Measurements from ENCODE around the gene CREB3L1. TPM values are rescaled to one million over a fixed set of nuclear protein-coding genes. Genes with fewer than 3 reads are reported as not detected.

CREB3L1 gene
- total RNA-seq, 1 experiment from 2014 or later: 1.1 TPM

- intact Hi-C loops (cut with micrococcal nuclease): no loop called here
- Histone ChIP-seq H3K4me2 (ENCODE audit: low read length) (no peak overlapping the region), H3K9ac (ENCODE audit: low read length) (no peak overlapping the region), H4K20me1 (ENCODE audit: low read length) (no peaks in the 10 kb centered on the region), H3K4me1 (ENCODE audit: insufficient read depth, low read length) (no peaks in the 10 kb centered on the region), H3K9me3 (ENCODE audit: low read length) (no peaks in the 10 kb centered on the region), H3K9me2 (replicated peaks; ENCODE audit: low read length) (no peaks in the 10 kb centered on the region), H3K27ac (ENCODE audit: low read length) (no peak overlapping the region), H3K4me3 (ENCODE audit: low read length) (no peak overlapping the region), H3F3A (ENCODE audit: low read length, unreplicated experiment) (no peaks in the 10 kb centered on the region), H3K36me3 (ENCODE audit: low read depth, low read length) (no peaks in the 10 kb centered on the region), H3K27me3 (ENCODE audit: low read length) (peaks cover 15% of the 10 kb centered on the region), H2AFZ (ENCODE audit: low read length) (no peak overlapping the region), H3K79me2 (ENCODE audit: low read length) (no peaks in the 10 kb centered on the region)
- POLR2A ChIA-PET (ENCODE audit: unreplicated experiment): no interaction called here
- TF ChIP-seq EZH2 (IDR thresholded peaks at IDR 0.05; ENCODE audit: low read length, unreplicated experiment) (no peak), CTCF (conservative IDR thresholded peaks at IDR 0.05; ENCODE audit: low read depth, low read length) (no peak), EZH2phosphoT487 (IDR thresholded peaks at IDR 0.05; ENCODE audit: borderline replicate concordance, low read length) (no peak)
- no peak for DNase-seq
- no TSS peak for BruUV-seq (replicated peaks)
- CTCF ChIA-PET: no interaction called here
- no peak for ATAC-seq
These were observed 53.3 kb downstream of the CREB3L1 start for GRCh38 chr11:46330563-46331281.

GRCh38 chr11:46331282-46331984 lies 54.0 kb downstream of the CREB3L1 start:
- CTCF ChIA-PET: no interaction called here
- Histone ChIP-seq H3K9ac (ENCODE audit: low read length) (no peak overlapping the region), H3K9me3 (ENCODE audit: low read length) (no peaks in the 10 kb centered on the region), H3K79me2 (ENCODE audit: low read length) (no peaks in the 10 kb centered on the region), H2AFZ (ENCODE audit: low read length) (no peak overlapping the region), H3K27ac (ENCODE audit: low read length) (no peak overlapping the region), H3K9me2 (replicated peaks; ENCODE audit: low read length) (no peaks in the 10 kb centered on the region), H3K4me3 (ENCODE audit: low read length) (no peak overlapping the region), H3K36me3 (ENCODE audit: low read depth, low read length) (no peaks in the 10 kb centered on the region), H3F3A (ENCODE audit: low read length, unreplicated experiment) (no peaks in the 10 kb centered on the region), H3K27me3 (ENCODE audit: low read length) (peaks cover 15% of the 10 kb centered on the region), H4K20me1 (ENCODE audit: low read length) (no peaks in the 10 kb centered on the region), H3K4me1 (ENCODE audit: insufficient read depth, low read length) (no peaks in the 10 kb centered on the region), H3K4me2 (ENCODE audit: low read length) (no peak overlapping the region)
- TF ChIP-seq EZH2phosphoT487 (IDR thresholded peaks at IDR 0.05; ENCODE audit: borderline replicate concordance, low read length): no peak
- TF ChIP-seq EZH2 (IDR thresholded peaks at IDR 0.05; ENCODE audit: low read length, unreplicated experiment): no peak
- no peak for TF ChIP-seq CTCF (conservative IDR thresholded peaks at IDR 0.05; ENCODE audit: low read depth, low read length)
- BruUV-seq (replicated peaks): no TSS peak
- POLR2A ChIA-PET (ENCODE audit: unreplicated experiment): no interaction called here
- intact Hi-C loops (cut with micrococcal nuclease): no loop called here
- DNase-seq (no peak), ATAC-seq (no peak)

DNA sequence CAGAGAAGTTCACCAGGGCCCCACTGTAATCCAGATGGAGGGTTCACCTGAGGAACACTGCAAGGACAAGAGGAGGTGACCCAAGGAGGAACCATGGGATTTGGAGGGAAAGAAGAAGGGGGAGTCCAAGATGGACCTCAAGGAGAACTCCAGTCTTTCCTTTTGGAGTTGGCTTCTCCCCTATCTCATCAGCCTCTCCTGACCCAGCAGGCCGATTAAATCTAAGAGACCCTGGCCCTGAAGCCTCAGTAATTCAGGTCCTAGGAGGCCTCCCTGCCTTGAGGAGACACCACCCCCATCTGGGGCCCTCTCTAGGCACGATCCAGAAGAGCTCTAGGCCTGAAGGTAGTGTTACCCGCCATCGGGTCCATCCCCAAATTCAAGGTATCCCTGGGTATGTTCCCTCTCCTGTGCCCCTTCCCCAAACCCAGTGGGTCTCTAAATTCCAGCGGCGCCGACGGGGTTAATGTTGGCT lies 54.7 kb downstream of the CREB3L1 start:
- H3K4me3 ChIP-seq (ENCODE audit: low read length): no peak overlapping the region
- ATAC-seq: no peak
- no peaks in the 10 kb centered on the region for H4K20me1 ChIP-seq (ENCODE audit: low read length)
- CTCF ChIA-PET: no interaction called here
- no peak overlapping the region for H3K9ac ChIP-seq (ENCODE audit: low read length)
- H3K9me2 ChIP-seq (replicated peaks; ENCODE audit: low read length): no peaks in the 10 kb centered on the region
- POLR2A ChIA-PET (ENCODE audit: unreplicated experiment): no interaction called here
- H3K27me3 ChIP-seq (ENCODE audit: low read length): peaks cover 15% of the 10 kb centered on the region
- H3K9me3 ChIP-seq (ENCODE audit: low read length): no peaks in the 10 kb centered on the region
- H3K4me1 ChIP-seq (ENCODE audit: insufficient read depth, low read length): no peaks in the 10 kb centered on the region
- no TSS peak for BruUV-seq (replicated peaks)
- intact Hi-C loops (cut with micrococcal nuclease): no loop called here
- no peak overlapping the region for H3K4me2 ChIP-seq (ENCODE audit: low read length)
- no peaks in the 10 kb centered on the region for H3K79me2 ChIP-seq (ENCODE audit: low read length)
- H3K36me3 ChIP-seq (ENCODE audit: low read depth, low read length): no peaks in the 10 kb centered on the region
- H2AFZ ChIP-seq (ENCODE audit: low read length): no peak overlapping the region
- DNase-seq: no peak
- no peak overlapping the region for H3K27ac ChIP-seq (ENCODE audit: low read length)
- TF ChIP-seq EZH2phosphoT487 (IDR thresholded peaks at IDR 0.05; ENCODE audit: borderline replicate concordance, low read length): no peak
- TF ChIP-seq CTCF (conservative IDR thresholded peaks at IDR 0.05; ENCODE audit: low read depth, low read length): no peak
- no peak for TF ChIP-seq EZH2 (IDR thresholded peaks at IDR 0.05; ENCODE audit: low read length, unreplicated experiment)
- H3F3A ChIP-seq (ENCODE audit: low read length, unreplicated experiment): no peaks in the 10 kb centered on the region
